Bronchial epithelial cell (primary cell): ENCODE results near the gene BMP5. TPM values are rescaled to one million over a fixed set of nuclear protein-coding genes. Genes with fewer than 3 reads are reported as not detected.

Experiments
- DNase-seq: peaks from one replicate; pipeline ENCODE4 v3.0.0-alpha.2; 2010; ENCODE audit warnings: low read depth
- FAIRE-seq: peaks from 2 replicates; lab custom pipeline; 2011; peaks lifted over from hg19 to GRCh38; lab: Jason Lieb, UNC
- H3K27me3 ChIP-seq: 2 replicates; pipeline ENCODE4 v1.5.1; 2011; ENCODE audit warnings: low read length; ENCODE audit not compliant: control insufficient read depth, insufficient read depth
- H3K36me3 ChIP-seq: 2 replicates; pipeline ENCODE4 v1.5.1; 2011; ENCODE audit warnings: low read length; ENCODE audit not compliant: control insufficient read depth, insufficient read depth
- H3K4me3 ChIP-seq: 2 replicates; pipeline ENCODE4 v1.5.1; 2011; ENCODE audit warnings: mild to moderate bottlenecking, low read depth, low read length, control low read depth
- CTCF ChIP-seq: IDR thresholded peaks from 2 replicates; pipeline ENCODE4 v1.5.1; 2011; ENCODE audit warnings: mild to moderate bottlenecking, moderate library complexity, low read length, control low read depth, inconsistent platforms; ENCODE audit not compliant: insufficient read depth, severe bottlenecking
- total RNA-seq: library from RNA; depleted of rRNA; stranded (reverse); fragments of >200 nt; gene quantifications from 2 replicates; pipeline ENCODE4 v1.2.1, GENCODE V29; 2014

Gene BMP5
- total RNA-seq, 1 donor from 2014 or later, result not detected

DNA sequence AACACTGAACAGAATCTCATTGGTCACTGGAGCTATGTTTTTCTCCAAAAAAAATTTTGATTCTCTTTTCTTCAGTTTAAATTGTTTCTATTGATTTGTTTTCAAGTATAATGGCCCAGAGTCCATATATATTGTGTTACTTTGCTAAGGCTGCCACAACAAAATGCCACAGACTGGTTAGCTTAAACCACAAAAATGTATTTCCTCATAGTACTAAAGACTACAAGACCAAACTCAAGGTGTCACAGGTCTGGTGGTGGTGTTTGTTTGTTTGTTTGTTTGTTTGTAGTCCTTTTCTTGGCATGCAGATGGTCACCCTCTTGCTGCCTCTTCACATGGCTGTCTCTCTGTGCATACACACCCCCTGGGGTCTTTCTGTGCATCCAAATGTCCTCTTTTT lies 34.0 kb downstream of the BMP5 start:
- no peak overlapping the region for H3K4me3 ChIP-seq
- no peaks in the 10 kb centered on the region for H3K36me3 ChIP-seq
- DNase-seq, result peak; percentile 29
- no peaks in the 10 kb centered on the region for H3K27me3 ChIP-seq
- FAIRE-seq, result no peak
- no peak for TF ChIP-seq CTCF

DNA sequence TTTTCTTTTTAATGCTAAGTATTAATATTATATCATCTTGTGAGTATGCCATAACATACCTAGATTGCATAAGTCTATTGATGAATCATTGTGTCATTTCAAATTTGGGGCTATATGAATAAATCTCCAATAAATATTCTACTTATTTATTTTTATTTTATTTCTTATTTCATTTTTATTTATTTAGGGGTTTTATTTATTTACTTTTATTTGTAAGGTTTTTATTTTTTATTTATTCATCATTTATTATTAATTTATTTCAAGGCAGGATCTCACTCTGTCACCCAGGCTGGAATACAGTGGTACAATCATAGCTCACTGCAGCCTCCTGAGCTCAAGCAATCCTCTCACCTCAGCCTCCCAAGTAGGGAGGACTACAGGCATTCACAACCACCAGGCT lies 36.3 kb downstream of the BMP5 start:
- no peak for DNase-seq
- no peak overlapping the region for H3K4me3 ChIP-seq
- FAIRE-seq, result no peak
- no peaks in the 10 kb centered on the region for H3K36me3 ChIP-seq
- H3K27me3 ChIP-seq, result no peaks in the 10 kb centered on the region
- TF ChIP-seq CTCF, result no peak

- no peak overlapping the region for H3K4me3 ChIP-seq
- DNase-seq (no peak), FAIRE-seq (no peak)
- no peaks in the 10 kb centered on the region for H3K36me3 ChIP-seq
- H3K27me3 ChIP-seq, result no peaks in the 10 kb centered on the region
- TF ChIP-seq CTCF, result no peak
Measured at GRCh38 chr6:55836945-55837344, 38.4 kb downstream of the BMP5 start.

DNA sequence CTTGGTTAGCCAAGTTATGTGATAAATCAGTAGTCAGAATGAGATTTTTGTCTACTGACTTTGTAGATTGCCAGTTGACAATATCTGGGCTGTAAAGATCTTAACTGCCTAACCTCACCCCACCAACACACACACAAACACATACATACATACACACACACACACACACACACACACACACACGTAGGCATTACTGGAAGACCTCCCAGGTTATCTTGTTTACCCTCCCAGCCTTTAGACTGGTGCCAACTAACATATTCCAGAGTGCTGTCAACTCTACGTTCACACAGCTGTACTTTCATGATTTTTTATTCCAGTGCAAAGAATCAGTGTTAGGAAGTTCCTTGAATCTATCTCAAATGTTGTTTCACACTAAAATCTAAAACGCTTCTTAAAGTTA lies 38.9 kb downstream of the BMP5 start:
- no peak for FAIRE-seq
- no peaks in the 10 kb centered on the region for H3K36me3 ChIP-seq
- H3K4me3 ChIP-seq, result no peak overlapping the region
- H3K27me3 ChIP-seq, result no peaks in the 10 kb centered on the region
- no peak for TF ChIP-seq CTCF
- no peak for DNase-seq

DNA sequence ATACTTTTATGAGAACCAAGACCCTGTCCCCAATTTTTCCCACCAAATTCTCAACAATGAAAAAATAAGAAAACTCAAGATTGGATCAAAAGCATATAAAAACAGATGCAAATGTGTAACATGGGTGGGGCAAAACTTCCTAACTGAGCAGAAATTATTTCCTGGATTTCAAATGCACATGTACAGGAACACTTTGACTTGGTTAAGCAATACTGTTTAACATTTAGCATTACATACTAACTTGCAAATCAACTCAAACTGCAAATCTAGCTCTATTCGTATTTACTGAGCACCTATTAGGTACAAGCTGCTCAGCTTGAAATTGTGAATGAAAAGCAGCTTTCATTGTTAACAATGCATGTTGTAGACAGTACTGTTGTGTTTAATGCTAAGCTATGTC lies 40.2 kb downstream of the BMP5 start:
- no peak for FAIRE-seq
- Histone ChIP-seq H3K4me3 (no peak overlapping the region), H3K27me3 (no peaks in the 10 kb centered on the region), H3K36me3 (no peaks in the 10 kb centered on the region)
- no peak for DNase-seq
- no peak for TF ChIP-seq CTCF

DNA sequence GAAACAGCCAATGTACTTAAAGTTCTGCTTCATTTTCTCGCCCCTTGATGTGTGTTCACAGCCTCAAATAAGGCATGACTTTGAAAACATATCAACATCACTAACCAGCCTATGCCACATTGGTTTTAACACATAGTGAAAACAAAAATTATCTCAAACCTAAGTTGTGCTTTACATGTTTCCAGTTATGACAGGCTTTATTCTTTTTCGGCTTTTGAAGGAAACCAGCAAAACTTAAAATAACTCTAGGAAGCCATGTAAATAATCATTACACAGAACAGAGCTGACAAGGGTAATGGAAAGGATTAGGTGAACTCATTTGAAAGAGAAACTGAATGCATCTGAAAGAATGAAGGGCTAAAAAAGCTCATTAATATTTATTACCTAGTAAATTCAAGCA lies 42.1 kb downstream of the BMP5 start:
- FAIRE-seq (no peak), DNase-seq (no peak)
- Histone ChIP-seq H3K36me3 (no peaks in the 10 kb centered on the region), H3K27me3 (no peaks in the 10 kb centered on the region), H3K4me3 (no peak overlapping the region)
- TF ChIP-seq CTCF, result no peak
